Left lung (tissue), 14 donors: ENCODE measurements around the gene NFKBIA. TPM values are rescaled to one million over a fixed set of nuclear protein-coding genes. Genes with fewer than 3 reads are reported as not detected.

Experiments used
- ATAC-seq: fragments of 200-7000 bp; cut with Tn5 transposase; one replicate; pipeline ENCODE4 v1.9.1; 2020; ENCODE audit warnings: moderate library complexity
- DNase-seq, 4 donors: peaks; one replicate each; pipeline ENCODE4 v3.0.0-alpha.2; 2013 to 2020
- H3K27ac ChIP-seq, 2 donors: fragments of 200-600 bp; sonication (generic) in 1 of 2; one replicate each; pipeline versions ENCODE4 v1.5.0 to v1.8.0; 2020 to 2021
- H3K27me3 ChIP-seq, 2 donors: fragments of 200-600 bp; sonication (generic) in 1 of 2; one replicate each; pipeline versions ENCODE4 v1.5.0 to v1.8.0; 2020 to 2021
- H3K36me3 ChIP-seq, 2 donors: fragments of 200-600 bp; sonication (generic) in 1 of 2; one replicate each; pipeline versions ENCODE4 v1.5.0 to v1.8.0; 2020 to 2021
- H3K4me1 ChIP-seq, 2 donors: fragments of 200-600 bp; one replicate each; pipeline ENCODE4 v1.8.0; 2021
- H3K4me3 ChIP-seq, 2 donors: fragments of 200-600 bp; sonication (generic) in 1 of 2; one replicate each; pipeline versions ENCODE4 v1.5.0 to v1.8.0; 2020 to 2021; ENCODE audit warnings: mild to moderate bottlenecking in 1 of 2
- H3K9me3 ChIP-seq, 2 donors: fragments of 200-600 bp; sonication (generic) in 1 of 2; one replicate each; pipeline versions ENCODE4 v1.5.0 to v1.8.0; 2020 to 2021
- CTCF ChIP-seq, 2 donors: fragments of 200-600 bp; sonication (generic) in 1 of 2; IDR thresholded peaks; one replicate each; pipeline versions ENCODE4 v1.5.0 to v1.8.0; 2021; ENCODE audit warnings: antibody characterized with exemption in 2 of 2
- intact Hi-C, 2 donors: fragments of 100-400 bp; cut with DNase I; formaldehyde crosslinking; loops; one replicate each; pipeline versions ENCODE4 v1.11.2 to v1.14.2; 2022
- long read RNA-seq, 12 donors: library from polyadenylated mRNA in 2 of 12; unstranded in 2 of 12; transcript quantifications; one replicate each; pipeline ENCODE4 v2.0.0 and lab custom pipeline, GENCODE V29; 2019 to 2026
- polyA plus RNA-seq, 6 donors: library from polyadenylated mRNA; unstranded; fragments of 120-200 nt; gene quantifications; one replicate each; pipeline ENCODE4 v1.2.1, GENCODE V29; 2013; ENCODE audit not compliant: insufficient read length in 6 of 6
- total RNA-seq, 2 donors: library from RNA; stranded (reverse); fragmentation: NEBNext Ultra II Directional; extraction: Animal tissue kit (Norgen Biotek cat#: 25700); gene quantifications; one replicate each; pipeline ENCODE4 v1.2.1, GENCODE V29; 2021
- donor health status: DM: no; HTN: yes; CAD: no.
- donor health status: DM: no; HTN: no; CAD: no.

Gene NFKBIA
- total RNA-seq (100 to 1,000 TPM; 133 to 348 TPM), polyA plus RNA-seq (100 to 1,000 TPM in 2 of 6 donors, 10 to 100 TPM in 4; 74.7 to 156 (median 97.9) TPM)
- long read RNA-seq, donor 1, transcript NFKBIA-201 (6 exons, 1,558 nt): major isoform, 68 of 126 reads
- long read RNA-seq, donor 1, transcript NFKBIA-209 (5 exons, 1,537 nt): minor isoform, 11 of 126 reads
- long read RNA-seq, donor 1, partial matches to known transcripts: 42 of 126 reads
- long read RNA-seq, donor 1, other reads (novel, unspliced or antisense): 0 of 126 reads
- long read RNA-seq, donor 2, transcript NFKBIA-201 (6 exons, 1,558 nt): major isoform, 43 of 106 reads
- long read RNA-seq, donor 2, partial matches to known transcripts: 55 of 106 reads
- long read RNA-seq, donor 2, other reads (novel, unspliced or antisense): 0 of 106 reads
- long read RNA-seq, donor 3, transcript NFKBIA-201 (6 exons, 1,558 nt): major isoform, 34 of 55 reads
- long read RNA-seq, donor 3, partial matches to known transcripts: 14 of 55 reads
- long read RNA-seq, donor 3, other reads (novel, unspliced or antisense): 0 of 55 reads
- long read RNA-seq, donor 4, transcript NFKBIA-201 (6 exons, 1,558 nt): major isoform, 195 of 210 reads
- long read RNA-seq, donor 4, partial matches to known transcripts: 4 of 210 reads
- long read RNA-seq, donor 4, other reads (novel, unspliced or antisense): 6 of 210 reads
- long read RNA-seq, donor 5, transcript NFKBIA-210 (3 exons, 780 nt): minor isoform, 6 of 70 reads
- long read RNA-seq, donor 5, transcript NFKBIA-201 (6 exons, 1,558 nt): major isoform, 45 of 70 reads
- long read RNA-seq, donor 5, partial matches to known transcripts: 14 of 70 reads
- long read RNA-seq, donor 5, other reads (novel, unspliced or antisense): 0 of 70 reads
- long read RNA-seq, donor 6, transcript NFKBIA-201 (6 exons, 1,558 nt): major isoform, 40 of 78 reads
- long read RNA-seq, donor 6, transcript NFKBIA-209 (5 exons, 1,537 nt): minor isoform, 5 of 78 reads
- long read RNA-seq, donor 6, partial matches to known transcripts: 30 of 78 reads
- long read RNA-seq, donor 6, other reads (novel, unspliced or antisense): 0 of 78 reads
- long read RNA-seq, donor 7, transcript NFKBIA-201 (6 exons, 1,558 nt): major isoform, 20 of 28 reads
- long read RNA-seq, donor 7, partial matches to known transcripts: 5 of 28 reads
- long read RNA-seq, donor 7, other reads (novel, unspliced or antisense): 0 of 28 reads
- long read RNA-seq, donor 8, transcript NFKBIA-201 (6 exons, 1,558 nt): major isoform, 28 of 43 reads
- long read RNA-seq, donor 8, partial matches to known transcripts: 11 of 43 reads
- long read RNA-seq, donor 8, other reads (novel, unspliced or antisense): 0 of 43 reads
- long read RNA-seq, donor 9: 0 reads
- long read RNA-seq, donor 10, transcript NFKBIA-209 (5 exons, 1,537 nt): minor isoform, 10 of 604 reads
- long read RNA-seq, donor 10, transcript NFKBIA-208 (6 exons, 1,400 nt): minor isoform, 10 of 604 reads
- long read RNA-seq, donor 10, transcript NFKBIA-201 (6 exons, 1,558 nt): major isoform, 556 of 604 reads
- long read RNA-seq, donor 10, partial matches to known transcripts: 9 of 604 reads
- long read RNA-seq, donor 10, other reads (novel, unspliced or antisense): 19 of 604 reads
- long read RNA-seq, donor 11, transcript NFKBIA-201 (6 exons, 1,558 nt): major isoform, 21 of 37 reads
- long read RNA-seq, donor 11, partial matches to known transcripts: 11 of 37 reads
- long read RNA-seq, donor 11, other reads (novel, unspliced or antisense): 0 of 37 reads
- long read RNA-seq, donor 12, transcript NFKBIA-201 (6 exons, 1,558 nt): major isoform, 38 of 62 reads
- long read RNA-seq, donor 12, partial matches to known transcripts: 22 of 62 reads
- long read RNA-seq, donor 12, other reads (novel, unspliced or antisense): 0 of 62 reads

- Histone ChIP-seq H3K27me3 (no peaks in the 10 kb centered on the region), H3K36me3 (peaks cover 16 to 41% of the 10 kb centered on the region in 2 donors), H3K4me1 (peaks cover 35 to 47% of the 10 kb centered on the region in 2 donors), H3K9me3 (no peaks in the 10 kb centered on the region), H3K4me3 (peak within 1 kb of the TSS; percentile 89 to 100), H3K27ac (peak within 1 kb of the TSS; percentile 99)
- ATAC-seq (peak; percentile 72), DNase-seq (peak; percentile 90 to 98 (median 92))
- intact Hi-C loops: loop anchor here in 1 of 2 donors (5.0 to 10.0 kb wide), 2 partner anchors 67 to 190 kb away; no protein-coding TSS in a partner anchor
- peak in 1 of 2 donors; percentile 49 for TF ChIP-seq CTCF (IDR thresholded peaks at IDR 0.05)
Observed at GRCh38 chr14:35404449-35405303, at the start of gene NFKBIA. TSS of gene NFKBIA (minus strand) at chr14:35404749. CDS start at chr14:35404644, 105 bp downstream.

- no peaks in the 10 kb centered on the region for H3K36me3 ChIP-seq
- no peaks in the 10 kb centered on the region for H3K9me3 ChIP-seq
- no peak for TF ChIP-seq CTCF (IDR thresholded peaks at IDR 0.05)
- no peak for DNase-seq
- no peaks in the 10 kb centered on the region for H3K4me1 ChIP-seq
- intact Hi-C loops: no loop called here
- no peaks in the 10 kb centered on the region for H3K27me3 ChIP-seq
- ATAC-seq: no peak
- no peak overlapping the region for H3K27ac ChIP-seq
- H3K4me3 ChIP-seq: no peak overlapping the region
Observed at GRCh38 chr14:35446450-35446849, 41.9 kb upstream of the NFKBIA start.

GRCh38 chr14:35444104-35444503, 39.6 kb upstream of the NFKBIA start:
- Histone ChIP-seq H3K27ac (no peak overlapping the region), H3K4me3 (no peak overlapping the region), H3K9me3 (no peaks in the 10 kb centered on the region), H3K27me3 (no peaks in the 10 kb centered on the region), H3K36me3 (no peaks in the 10 kb centered on the region), H3K4me1 (no peaks in the 10 kb centered on the region)
- DNase-seq: no peak
- no peak for ATAC-seq
- TF ChIP-seq CTCF (IDR thresholded peaks at IDR 0.05): no peak
- intact Hi-C loops: no loop called here

- no peak for TF ChIP-seq CTCF (IDR thresholded peaks at IDR 0.05)
- ATAC-seq: no peak
- intact Hi-C loops: no loop called here
- Histone ChIP-seq H3K36me3 (no peaks in the 10 kb centered on the region), H3K4me3 (no peak overlapping the region), H3K9me3 (no peaks in the 10 kb centered on the region), H3K27me3 (no peaks in the 10 kb centered on the region), H3K27ac (no peak overlapping the region), H3K4me1 (no peaks in the 10 kb centered on the region)
- no peak for DNase-seq
Observed at GRCh38 chr14:35441160-35441559, 36.6 kb upstream of the NFKBIA start.
